H1 (cell line): ENCODE results near the gene RETSAT. TPM values are rescaled to one million over a fixed set of nuclear protein-coding genes. Genes with fewer than 3 reads are reported as not detected.
"Not testable (repeated sequence)": the region's sequence is repeated elsewhere in the genome, so short reads cannot be mapped to it uniquely, and the experiment has no call there.

Source experiments
- CTCF ChIA-PET: fragments of 300-600 bp; sonication (Branson Sonifier 250); formaldehyde crosslinking; loops from one replicate; lab custom pipeline; 2021; ENCODE audit not compliant: partially characterized antibody; lab: Charles Lee
- POLR2A ChIA-PET: fragments of 300-600 bp; sonication (Branson Sonifier 250); formaldehyde crosslinking; loops from one replicate; lab custom pipeline; 2021; ENCODE audit warnings: inconsistent platforms; ENCODE audit not compliant: partially characterized antibody; lab: Charles Lee
- DNase-seq, 2 experiments: peaks; one replicate each; pipeline versions ENCODE4 v3.0.0 to v3.0.0-alpha.2; 2010 to 2022; ENCODE audit warnings: low spot score in 2 of 2, low read depth in 1 of 2, mixed read lengths in 1 of 2
- FAIRE-seq: peaks from 2 replicates; lab custom pipeline; 2011; peaks lifted over from hg19 to GRCh38; lab: Jason Lieb, UNC
- H2AFZ ChIP-seq: 2 replicates; pipeline ENCODE4 v1.8.1; 2012; ENCODE audit warnings: low read length, inconsistent platforms
- H2AK5ac ChIP-seq: 2 replicates; pipeline ENCODE4 v1.6.1; 2013; ENCODE audit warnings: low read depth, low read length
- H2BK120ac ChIP-seq: replicated peaks from 2 replicates; pipeline ENCODE3; 2013; ENCODE audit warnings: low read depth, low read length, inconsistent platforms
- H2BK12ac ChIP-seq: 2 replicates; pipeline ENCODE4 v1.6.1; 2013; ENCODE audit warnings: low read depth, low read length
- H2BK15ac ChIP-seq: 2 replicates; pipeline ENCODE4 v1.6.1; 2013; ENCODE audit warnings: low read length
- H2BK20ac ChIP-seq: 2 replicates; pipeline ENCODE4 v1.6.1; 2013; ENCODE audit warnings: low read length
- H2BK5ac ChIP-seq: 2 replicates; pipeline ENCODE4 v1.6.1; 2013; ENCODE audit warnings: low read depth, low read length
- H3K14ac ChIP-seq: 2 replicates; pipeline ENCODE4 v1.6.1; 2013; ENCODE audit warnings: inconsistent platforms; ENCODE audit not compliant: insufficient read length
- H3K18ac ChIP-seq: 2 replicates; pipeline ENCODE4 v1.6.1; 2013; ENCODE audit warnings: low read length; ENCODE audit errors: extremely low read depth
- H3K23ac ChIP-seq: 2 replicates; pipeline ENCODE4 v1.6.1; 2013; ENCODE audit warnings: inconsistent platforms; ENCODE audit not compliant: insufficient read length
- H3K23me2 ChIP-seq: 2 replicates; pipeline ENCODE4 v1.6.1; 2013; ENCODE audit warnings: low read depth, low read length
- H3K27ac ChIP-seq: 2 replicates; pipeline ENCODE4 v1.6.1; 2011; ENCODE audit warnings: low read depth, low read length, inconsistent platforms
- H3K27me3 ChIP-seq, 4 experiments: replicated peaks in 1 of 4; 1 replicate in 1 of 4; 2 replicates in 3 of 4; pipeline versions ENCODE4 v1.6.1 to v1.8.1; 2011 to 2013; ENCODE audit warnings: low read length in 3 of 4, mild to moderate bottlenecking in 3 of 4, inconsistent platforms in 2 of 4, mixed read lengths in 2 of 4, moderate library complexity in 1 of 4; ENCODE audit not compliant: control insufficient read depth in 3 of 4, insufficient read depth in 3 of 4; ENCODE audit errors: extremely low read depth in 1 of 4
- H3K36me3 ChIP-seq, 4 experiments: 2 replicates each; pipeline versions ENCODE4 v1.6.1 to v1.8.1; 2011 to 2013; ENCODE audit warnings: mild to moderate bottlenecking in 4 of 4, low read length in 3 of 4, moderate library complexity in 2 of 4, control low read depth in 1 of 4, inconsistent platforms in 1 of 4; ENCODE audit not compliant: insufficient read depth in 4 of 4, control insufficient read depth in 2 of 4
- H3K4ac ChIP-seq: replicated peaks from 2 replicates; pipeline ENCODE3; 2013; ENCODE audit warnings: low read length, low read depth, mixed read lengths, inconsistent platforms; ENCODE audit not compliant: insufficient read length
- H3K4me1 ChIP-seq, 4 experiments: replicated peaks in 1 of 4; 1 replicate in 1 of 4; 2 replicates in 3 of 4; pipeline versions ENCODE4 v1.6.1 to v1.8.1; 2011 to 2013; ENCODE audit warnings: low read length in 3 of 4, inconsistent platforms in 2 of 4, mixed read lengths in 1 of 4; ENCODE audit not compliant: insufficient read depth in 4 of 4, control insufficient read depth in 3 of 4
- H3K4me2 ChIP-seq, 2 experiments: 2 replicates each; pipeline versions ENCODE4 v1.6.1 to v1.8.1; 2011 to 2013; ENCODE audit warnings: low read depth in 2 of 2, low read length in 2 of 2, control low read depth in 1 of 2, inconsistent platforms in 1 of 2, mild to moderate bottlenecking in 1 of 2; ENCODE audit not compliant: insufficient read depth in 1 of 2
- H3K4me3 ChIP-seq, 4 experiments: fragments of 200-600, 300-600 bp in 1 of 4; sonication (generic), shearing (Covaris generic), sonication (Bioruptor Twin) in 1 of 4; 2 replicates each; pipeline versions ENCODE4 v1.5.1 to v1.8.1; 2011 to 2016; ENCODE audit warnings: low read length in 4 of 4, low read depth in 3 of 4, control low read depth in 2 of 4, inconsistent platforms in 2 of 4, mild to moderate bottlenecking in 2 of 4, mixed read lengths in 1 of 4, moderate library complexity in 1 of 4; ENCODE audit not compliant: insufficient read depth in 2 of 4; ENCODE audit errors: extremely low read depth in 1 of 4
- H3K56ac ChIP-seq: replicated peaks from 2 replicates; pipeline ENCODE3; 2013; ENCODE audit warnings: low read depth, mild to moderate bottlenecking, mixed read lengths, low read length, inconsistent platforms; ENCODE audit not compliant: insufficient read length
- H3K79me1 ChIP-seq: 2 replicates; pipeline ENCODE4 v1.6.1; 2013; ENCODE audit warnings: low read depth, low read length, control low read depth
- H3K79me2 ChIP-seq, 2 experiments: 2 replicates each; pipeline versions ENCODE4 v1.6.1 to v1.8.1; 2012 to 2013; ENCODE audit warnings: low read length in 2 of 2, mild to moderate bottlenecking in 2 of 2, inconsistent platforms in 1 of 2; ENCODE audit not compliant: insufficient read depth in 2 of 2, control insufficient read depth in 1 of 2
- H3K9ac ChIP-seq, 4 experiments: replicated peaks in 1 of 4; 1 replicate in 1 of 4; 2 replicates in 3 of 4; pipeline versions ENCODE4 v1.6.1 to v1.8.1; 2011 to 2013; ENCODE audit warnings: low read depth in 3 of 4, low read length in 3 of 4, control low read depth in 2 of 4, mild to moderate bottlenecking in 2 of 4, moderate library complexity in 2 of 4, inconsistent platforms in 1 of 4; ENCODE audit errors: extremely low read depth in 1 of 4
- H3K9me3 ChIP-seq, 2 experiments: 2 replicates each; pipeline versions ENCODE4 v1.6.1 to v1.8.1; 2012 to 2013; ENCODE audit warnings: mild to moderate bottlenecking in 2 of 2, moderate library complexity in 2 of 2, control low read depth in 1 of 2, inconsistent platforms in 1 of 2, low read depth in 1 of 2, low read length in 1 of 2, mixed read lengths in 1 of 2; ENCODE audit not compliant: insufficient read depth in 2 of 2
- H4K20me1 ChIP-seq, 2 experiments: replicated peaks in 1 of 2; 2 replicates each; pipeline versions ENCODE3 to v1.8.1; 2011 to 2013; ENCODE audit warnings: inconsistent platforms in 2 of 2, low read length in 2 of 2, mild to moderate bottlenecking in 1 of 2; ENCODE audit not compliant: insufficient read depth in 2 of 2, control insufficient read depth in 1 of 2
- H4K5ac ChIP-seq: 2 replicates; pipeline ENCODE4 v1.6.1; 2013; ENCODE audit warnings: low read length, low read depth, mixed read lengths, inconsistent platforms; ENCODE audit not compliant: insufficient read length
- H4K8ac ChIP-seq: 2 replicates; pipeline ENCODE4 v1.8.0; 2013; ENCODE audit warnings: mild to moderate bottlenecking, moderate library complexity, low read length, inconsistent platforms; ENCODE audit not compliant: insufficient read depth; ENCODE audit errors: extremely low read depth
- H4K91ac ChIP-seq: replicated peaks from 2 replicates; pipeline ENCODE3; 2013; ENCODE audit warnings: low read length, mixed read lengths, inconsistent platforms; ENCODE audit not compliant: insufficient read length
- WGBS, 2 experiments: shearing (Covaris generic) in 1 of 2; methylation state at CpG; one replicate each; pipeline versions ENCODE4 v1.1.6 to v1.1.7; 2013 to 2015; ENCODE audit warnings: low lambda C conversion rate in 2 of 2, mixed read lengths in 2 of 2, inconsistent platforms in 1 of 2, low coverage in 1 of 2, missing lambda C conversion rate in 1 of 2; ENCODE audit not compliant: insufficient replicate concordance in 2 of 2, insufficient coverage in 1 of 2, insufficient read length in 1 of 2; ENCODE audit errors: extremely low coverage in 1 of 2, missing lambda C conversion rate in 1 of 2; 5-methylcytosine and 5-hydroxymethylcytosine counted together
- polyA plus RNA-seq, 7 experiments: library from polyadenylated mRNA; depleted of rRNA in 3 of 7; stranded (reverse) in 5 of 7; unstranded in 2 of 7; fragments of >200 nt in 5 of 7; fragments of 200-250 nt in 2 of 7; gene quantifications; 1 replicate in 5 of 7; 2 replicates in 1 of 7; 4 replicates in 1 of 7; pipeline versions ENCODE4 v1.2.1 to v1.2.3, GENCODE V29; 2011 to 2013; ENCODE audit warnings: missing spikeins in 2 of 7, mixed read lengths in 2 of 7
- total RNA-seq: library from RNA; stranded (reverse); fragmentation: NEBNext Ultra II Directional; extraction: Animal tissue kit (Norgen Biotek cat#: 25700); gene quantifications from 2 replicates; pipeline ENCODE4 v1.2.1, GENCODE V29; 2021

RETSAT gene
- total and polyA plus RNA-seq, 2 of the 8 experiments (the other 6 are each of a cell fraction or from before 2014, with no cell fraction given): 15.8 to 16.7 TPM

- H2AFZ ChIP-seq, H3K4me2 ChIP-seq, H3K27ac ChIP-seq, H3K23me2 ChIP-seq, H4K5ac ChIP-seq, H2BK20ac ChIP-seq, H4K91ac ChIP-seq, H4K20me1 ChIP-seq, H2BK15ac ChIP-seq, H3K4me3 ChIP-seq, H3K79me2 ChIP-seq, H3K56ac ChIP-seq, DNase-seq, H2AK5ac ChIP-seq, POLR2A ChIA-PET, H2BK12ac ChIP-seq, H3K27me3 ChIP-seq, H3K79me1 ChIP-seq, H2BK120ac ChIP-seq, H3K18ac ChIP-seq, H3K4ac ChIP-seq, CTCF ChIA-PET, H3K9ac ChIP-seq, H3K4me1 ChIP-seq, H3K36me3 ChIP-seq, H4K8ac ChIP-seq, H3K9me3 ChIP-seq, H2BK5ac ChIP-seq, H3K23ac ChIP-seq, FAIRE-seq, H3K14ac ChIP-seq: not testable (repeated sequence)
- WGBS, 2 experiments: 84% methylated on average over 9 of the region's 10 CpGs; no CpG with 5 or more reads in 1 of the 2 experiments
These were observed 11.0 kb downstream of the RETSAT start for GRCh38 chr2:85343207-85343895.
